RCC 7860 (cell line): ENCODE data around the gene PRTG.

Source experiments
- DNase-seq: peaks from one replicate; pipeline ENCODE4 v3.0.0-alpha.2; 2015; ENCODE audit warnings: low spot score
- FAIRE-seq: peaks from 2 replicates; lab custom pipeline; 2012; peaks lifted over from hg19 to GRCh38; lab: Jason Lieb, UNC

PRTG gene

GRCh38 chr15:55574096-55574495 lies 168.9 kb downstream of the PRTG start:
- no peak for FAIRE-seq
- DNase-seq = no peak

GRCh38 chr15:55573224-55573623 lies 169.7 kb downstream of the PRTG start:
- FAIRE-seq (no peak), DNase-seq (no peak)

GRCh38 chr15:55564347-55565145 lies 178.4 kb downstream of the PRTG start:
- no peak for DNase-seq
- no peak for FAIRE-seq

- FAIRE-seq (no peak), DNase-seq (no peak)
These were observed 180.4 kb downstream of the PRTG start for GRCh38 chr15:55562601-55563000.
